Measurements from ENCODE around the gene DUSP5. TPM values are rescaled to one million over a fixed set of nuclear protein-coding genes. Genes with fewer than 3 reads are reported as not detected.
"Not testable (repeated sequence)": the region's sequence is repeated elsewhere in the genome, so short reads cannot be mapped to it uniquely, and the experiment has no call there.

The DUSP5 gene, protein sequence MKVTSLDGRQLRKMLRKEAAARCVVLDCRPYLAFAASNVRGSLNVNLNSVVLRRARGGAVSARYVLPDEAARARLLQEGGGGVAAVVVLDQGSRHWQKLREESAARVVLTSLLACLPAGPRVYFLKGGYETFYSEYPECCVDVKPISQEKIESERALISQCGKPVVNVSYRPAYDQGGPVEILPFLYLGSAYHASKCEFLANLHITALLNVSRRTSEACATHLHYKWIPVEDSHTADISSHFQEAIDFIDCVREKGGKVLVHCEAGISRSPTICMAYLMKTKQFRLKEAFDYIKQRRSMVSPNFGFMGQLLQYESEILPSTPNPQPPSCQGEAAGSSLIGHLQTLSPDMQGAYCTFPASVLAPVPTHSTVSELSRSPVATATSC
- polyA plus RNA-seq (ENCODE audit: insufficient read length in 12 of 12), result 1 to 10 TPM in 10 of 12 donors, not detected in 2; 1.8 to 9.2 (median 3.7) TPM
- long read RNA-seq, donor 1, partial matches to known transcripts, result 0 of 1 reads
- long read RNA-seq, donor 1, other reads (novel, unspliced or antisense), result 0 of 1 reads
- long read RNA-seq, donor 2, partial matches to known transcripts, result 0 of 2 reads
- long read RNA-seq, donor 2, other reads (novel, unspliced or antisense), result 0 of 2 reads
- long read RNA-seq, donor 3, result 0 reads
- long read RNA-seq, donor 4, result 0 reads
- long read RNA-seq, donor 5, result 0 reads
- long read RNA-seq, donor 6, partial matches to known transcripts, result 0 of 1 reads
- long read RNA-seq, donor 6, other reads (novel, unspliced or antisense), result 0 of 1 reads
- long read RNA-seq, donor 7, partial matches to known transcripts, result 0 of 1 reads
- long read RNA-seq, donor 7, other reads (novel, unspliced or antisense), result 0 of 1 reads
- long read RNA-seq, donor 8, partial matches to known transcripts, result 0 of 1 reads
- long read RNA-seq, donor 8, other reads (novel, unspliced or antisense), result 0 of 1 reads
- long read RNA-seq, donor 9, result 0 reads
- long read RNA-seq, donor 10, partial matches to known transcripts, result 0 of 1 reads
- long read RNA-seq, donor 10, other reads (novel, unspliced or antisense), result 0 of 1 reads
- long read RNA-seq, donor 11, result 0 reads

DNA sequence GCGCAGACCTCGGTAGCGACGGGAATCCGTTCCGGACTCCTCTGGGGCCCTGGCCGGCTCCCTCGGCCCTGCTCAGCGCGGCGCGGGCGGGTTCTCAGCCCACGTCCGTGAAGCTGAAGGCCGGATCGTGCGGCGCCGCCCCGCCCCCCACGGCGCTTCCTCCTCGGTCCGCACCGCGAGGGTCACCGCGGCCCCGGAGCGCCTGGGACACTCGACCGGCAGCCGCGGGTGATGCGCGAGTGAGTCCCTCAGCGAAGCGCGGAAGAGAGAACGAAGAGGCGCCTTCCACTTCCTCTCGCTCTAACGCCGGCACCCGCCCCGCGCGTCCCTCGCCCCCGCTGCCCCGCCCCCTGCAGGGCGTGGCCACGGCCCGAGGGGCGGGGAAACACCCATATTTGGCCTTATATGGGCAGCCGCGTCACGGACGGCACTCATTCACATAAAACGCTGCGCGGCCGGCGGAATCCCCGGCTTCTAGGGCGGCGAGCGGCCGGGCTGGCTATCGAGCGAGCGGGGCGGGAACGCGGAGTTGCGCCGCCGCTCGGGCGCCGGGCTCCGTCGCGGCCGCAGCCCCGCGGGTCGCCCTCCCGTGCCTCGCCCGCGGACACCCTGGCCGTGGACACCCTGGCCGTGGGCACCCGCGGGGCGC, at the start of gene DUSP5:
DUSP5 (plus strand) TSS at position 470 of the 649 bp plus-strand sequence. CDS start 215 bp downstream, outside the sequence.
- DNase-seq, result peak; percentile 95

DNA sequence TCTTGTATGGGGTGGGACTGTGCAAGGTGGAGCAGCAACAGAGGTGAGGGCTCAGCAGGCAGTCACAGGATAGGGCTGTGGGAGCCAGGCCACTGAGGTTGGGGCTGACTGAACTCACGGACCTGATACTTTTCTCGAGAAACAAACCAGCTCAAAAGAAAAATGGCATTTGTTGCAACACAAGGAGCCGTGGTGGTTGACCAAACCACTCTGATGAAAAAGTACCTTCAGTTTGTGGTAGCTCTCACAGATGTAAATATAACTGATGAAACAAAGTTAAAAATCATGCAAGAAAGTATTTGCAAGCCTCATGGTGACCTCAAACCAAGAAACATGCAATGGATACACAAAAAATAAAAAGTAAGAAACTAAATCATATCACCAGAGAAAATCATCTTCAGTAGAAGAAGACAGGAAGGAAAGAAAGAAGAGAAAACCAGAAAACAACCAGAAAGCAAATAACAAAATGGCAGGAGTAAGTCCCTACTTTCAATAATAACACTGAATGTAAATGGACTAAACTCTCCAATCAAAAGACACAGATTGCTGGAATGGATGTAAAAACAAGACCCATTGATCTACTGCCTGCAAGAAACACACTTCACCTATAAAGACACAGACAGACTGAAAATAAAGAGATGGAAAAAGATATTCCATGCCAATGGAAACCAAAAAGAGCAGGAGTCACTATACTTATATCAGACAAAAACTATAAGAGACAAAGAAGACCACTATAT, 48.9 kb upstream of the DUSP5 start:
- DNase-seq, result no peak

DNA sequence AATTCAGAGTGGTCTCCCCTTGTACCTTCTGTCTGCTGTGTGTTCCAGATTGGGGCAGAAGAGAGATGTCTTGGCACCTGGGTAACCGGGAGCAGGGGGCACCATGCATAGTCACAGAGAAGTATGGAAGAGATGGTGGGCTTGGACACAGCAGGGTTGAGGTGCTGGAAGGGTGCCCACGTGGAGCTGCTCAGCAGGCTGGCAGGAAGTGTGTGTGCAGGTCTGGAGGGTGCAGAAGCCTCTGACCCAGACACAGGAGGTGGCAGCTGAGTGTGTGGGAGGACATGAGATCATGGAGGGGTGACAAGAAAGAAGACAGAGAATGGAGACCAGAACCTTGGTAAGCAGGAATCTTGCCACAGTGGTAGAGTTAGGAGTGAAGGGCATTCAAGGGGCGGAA, 42.3 kb upstream of the DUSP5 start:
- no peak for DNase-seq

DNA sequence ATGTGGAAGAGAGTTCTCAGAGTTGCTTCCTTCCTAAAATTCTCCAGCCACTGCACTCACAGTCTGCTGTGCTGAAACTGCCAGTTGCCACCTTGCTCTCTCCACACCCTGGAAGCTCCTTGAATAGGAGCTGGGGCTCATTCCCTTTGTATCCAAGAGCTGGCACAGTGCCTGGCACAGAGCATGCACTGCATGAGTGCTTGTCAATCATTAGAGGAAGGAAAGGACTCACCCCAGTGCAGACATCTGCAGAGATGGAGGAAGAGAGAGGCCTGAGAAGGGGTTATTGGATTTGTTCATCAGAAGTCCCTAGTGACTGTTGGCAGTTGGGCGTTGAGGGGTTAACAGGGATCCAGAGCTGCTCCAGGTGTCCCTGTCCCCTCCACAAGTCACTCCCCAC, 41.7 kb upstream of the DUSP5 start:
- DNase-seq, result no peak

DNA sequence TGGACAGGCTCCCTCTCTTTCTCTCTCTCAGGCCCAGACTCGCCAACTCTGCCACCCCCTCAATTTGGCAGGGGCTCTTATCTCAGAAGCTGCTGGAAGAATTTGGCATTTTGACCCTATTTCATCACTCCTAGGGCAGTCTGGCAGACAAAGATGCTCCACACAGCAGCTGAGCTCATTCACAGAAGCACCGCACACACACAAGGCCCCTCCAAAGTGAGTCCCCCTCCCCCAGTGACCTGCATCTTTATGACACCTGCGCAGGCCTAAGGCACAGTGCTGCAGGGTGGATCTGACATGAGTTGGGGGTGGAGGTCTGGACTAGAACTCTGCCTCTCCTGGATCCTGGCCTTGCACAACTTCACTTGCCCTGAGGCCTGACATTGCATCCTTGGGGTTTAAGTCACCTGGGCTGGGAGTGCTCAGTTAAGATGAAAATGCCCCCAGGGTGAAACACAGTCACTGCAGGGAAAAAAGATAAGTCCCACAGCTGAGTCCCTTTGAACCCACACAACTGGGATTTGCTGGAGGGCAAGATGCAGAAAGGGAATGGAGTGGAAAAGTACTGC, 41.1 kb upstream of the DUSP5 start:
- no peak for DNase-seq

DNA sequence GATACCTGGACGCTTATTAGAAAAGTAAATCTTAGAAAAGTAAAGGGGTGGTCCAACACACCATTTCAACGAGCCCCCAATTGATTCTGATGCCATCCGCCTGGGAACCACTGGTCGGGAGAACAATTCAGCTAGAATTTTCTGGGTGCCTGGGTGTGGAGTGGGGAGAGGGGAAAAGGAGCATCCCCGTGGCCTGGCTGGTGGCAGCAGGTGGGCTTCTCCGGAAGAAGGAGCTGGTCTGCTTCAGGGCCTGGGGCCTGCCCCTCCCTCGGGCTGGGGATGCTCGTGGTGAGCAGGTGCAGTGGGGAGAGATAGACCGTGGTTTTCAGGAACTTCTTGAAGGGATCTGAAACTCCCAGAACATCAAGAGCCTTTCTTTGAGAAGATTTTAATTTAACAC, 39.9 kb upstream of the DUSP5 start:
- no peak for DNase-seq

DNA sequence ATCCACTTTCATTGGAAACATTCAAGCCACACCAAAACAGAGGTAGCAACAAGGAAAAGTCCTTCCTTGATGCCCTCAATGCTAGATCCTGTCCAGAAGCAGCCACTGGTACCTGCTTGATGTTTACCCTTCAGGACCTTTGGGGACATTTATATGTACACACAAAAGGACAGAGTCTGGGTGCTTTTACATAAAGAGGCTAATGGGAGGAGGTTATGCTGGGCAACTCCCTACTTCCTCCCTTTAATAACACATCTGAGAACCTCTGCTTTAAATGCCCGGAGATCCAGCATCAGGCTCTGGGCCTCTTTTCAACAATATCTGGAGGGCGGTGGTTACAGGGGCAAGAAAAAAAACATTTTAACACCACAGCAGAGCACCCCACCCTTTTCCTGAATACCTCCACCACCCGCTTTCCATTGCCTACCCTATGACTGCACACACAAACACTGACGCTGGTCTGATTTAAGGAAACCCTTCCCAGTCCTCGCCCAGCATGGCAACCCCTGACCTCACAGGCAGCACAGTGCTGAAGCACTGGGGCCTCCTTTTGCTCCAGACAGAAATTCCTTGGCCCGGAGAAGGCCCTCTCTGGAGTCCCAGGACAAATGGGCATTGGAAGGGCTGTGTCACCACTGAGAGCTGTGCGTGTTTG, 39.3 kb upstream of the DUSP5 start:
- DNase-seq, result no peak

DNA sequence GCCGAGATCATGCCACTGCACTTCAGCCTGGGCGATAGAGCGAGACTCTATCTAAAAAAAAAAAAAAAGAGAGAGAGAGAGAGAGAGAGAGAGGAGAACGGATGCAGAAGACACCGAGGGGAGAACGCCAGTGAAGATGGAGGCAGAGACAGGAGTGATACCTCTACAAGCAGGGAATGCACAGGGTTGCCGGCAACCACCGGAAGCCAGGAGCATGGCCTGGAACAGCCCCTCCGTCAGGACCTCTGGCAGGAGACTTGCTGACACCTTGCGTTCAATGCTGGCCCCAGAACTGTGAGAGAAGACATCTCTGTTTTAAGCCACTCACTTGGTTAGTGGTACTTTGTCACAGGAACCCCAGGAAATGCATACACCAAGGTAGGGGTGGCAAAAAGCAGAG, 38.1 kb upstream of the DUSP5 start:
- no peak for DNase-seq

DNA sequence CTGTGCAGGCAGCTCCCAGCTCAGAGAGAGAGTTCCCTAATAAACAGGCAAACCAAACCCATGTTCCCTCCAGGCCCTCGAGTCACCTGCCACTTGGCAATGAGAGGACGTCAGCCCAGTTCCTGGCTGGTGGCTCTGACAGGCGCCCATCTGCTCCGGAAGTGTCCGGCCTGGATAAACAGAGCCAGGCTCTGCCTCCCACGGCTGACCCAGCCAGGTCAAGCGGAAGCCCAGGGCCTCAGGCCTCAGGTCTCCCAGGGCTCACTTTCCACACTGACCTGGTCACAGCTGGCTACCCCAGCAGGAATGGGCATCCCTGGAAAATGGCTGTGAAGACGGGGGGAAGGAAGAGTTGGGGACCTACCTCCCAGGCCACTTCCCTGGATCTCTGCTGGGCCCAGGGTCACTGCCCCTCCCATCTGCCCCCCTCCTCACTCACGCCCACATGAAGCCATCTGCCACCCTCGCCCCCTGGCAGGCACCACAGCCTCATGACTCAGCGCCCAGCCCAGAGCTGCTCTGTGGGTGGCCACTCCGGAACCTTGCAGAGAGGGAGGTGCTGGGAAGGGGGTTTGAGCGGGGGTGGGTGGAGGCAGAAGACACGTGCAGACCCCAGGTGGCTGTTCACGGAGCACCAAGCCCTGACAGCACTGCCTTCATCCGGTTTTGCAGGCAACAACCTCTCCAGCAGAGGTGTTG, 37.4 kb upstream of the DUSP5 start:
- DNase-seq, result no peak

DNA sequence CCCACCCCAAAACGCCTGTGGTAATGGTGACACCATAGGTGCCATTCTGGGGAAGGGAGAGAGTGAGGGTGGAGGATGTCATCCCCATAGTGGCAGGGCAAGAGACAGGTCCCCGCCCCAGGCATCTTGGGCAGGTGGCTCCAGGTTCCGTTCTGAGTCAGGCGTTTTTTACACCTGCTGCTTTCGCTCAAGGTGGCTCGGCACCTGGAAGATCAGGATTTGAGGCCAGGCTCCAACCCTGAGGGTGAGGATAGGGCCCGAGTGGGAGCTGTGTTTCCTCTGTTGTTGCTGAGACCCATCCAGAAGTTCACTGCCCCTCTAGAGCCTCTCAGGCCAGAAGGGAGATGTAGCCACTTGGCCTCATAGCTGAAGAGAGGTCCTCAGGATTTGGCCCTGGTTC, 36.6 kb upstream of the DUSP5 start:
- DNase-seq, result no peak

DNA sequence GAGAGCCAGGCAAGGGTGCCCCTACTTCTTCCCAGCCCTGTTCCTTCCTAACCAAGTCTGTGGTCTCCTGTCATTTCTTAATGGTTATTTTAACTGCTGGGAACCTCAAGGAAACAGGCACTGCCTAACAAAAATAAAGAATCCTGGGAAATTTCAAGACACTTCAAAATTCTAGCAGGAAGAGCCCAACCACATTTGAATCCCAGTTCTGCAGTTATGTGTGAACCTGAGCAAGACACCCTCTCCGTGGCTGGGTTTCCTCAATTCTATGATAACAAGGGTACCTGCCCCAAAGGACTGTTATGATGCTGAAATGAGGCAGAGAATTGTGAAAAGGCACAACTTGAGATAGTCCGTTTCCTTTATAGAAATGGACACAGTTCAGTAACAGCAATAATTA, 36.2 kb upstream of the DUSP5 start:
- no peak for DNase-seq

DNA sequence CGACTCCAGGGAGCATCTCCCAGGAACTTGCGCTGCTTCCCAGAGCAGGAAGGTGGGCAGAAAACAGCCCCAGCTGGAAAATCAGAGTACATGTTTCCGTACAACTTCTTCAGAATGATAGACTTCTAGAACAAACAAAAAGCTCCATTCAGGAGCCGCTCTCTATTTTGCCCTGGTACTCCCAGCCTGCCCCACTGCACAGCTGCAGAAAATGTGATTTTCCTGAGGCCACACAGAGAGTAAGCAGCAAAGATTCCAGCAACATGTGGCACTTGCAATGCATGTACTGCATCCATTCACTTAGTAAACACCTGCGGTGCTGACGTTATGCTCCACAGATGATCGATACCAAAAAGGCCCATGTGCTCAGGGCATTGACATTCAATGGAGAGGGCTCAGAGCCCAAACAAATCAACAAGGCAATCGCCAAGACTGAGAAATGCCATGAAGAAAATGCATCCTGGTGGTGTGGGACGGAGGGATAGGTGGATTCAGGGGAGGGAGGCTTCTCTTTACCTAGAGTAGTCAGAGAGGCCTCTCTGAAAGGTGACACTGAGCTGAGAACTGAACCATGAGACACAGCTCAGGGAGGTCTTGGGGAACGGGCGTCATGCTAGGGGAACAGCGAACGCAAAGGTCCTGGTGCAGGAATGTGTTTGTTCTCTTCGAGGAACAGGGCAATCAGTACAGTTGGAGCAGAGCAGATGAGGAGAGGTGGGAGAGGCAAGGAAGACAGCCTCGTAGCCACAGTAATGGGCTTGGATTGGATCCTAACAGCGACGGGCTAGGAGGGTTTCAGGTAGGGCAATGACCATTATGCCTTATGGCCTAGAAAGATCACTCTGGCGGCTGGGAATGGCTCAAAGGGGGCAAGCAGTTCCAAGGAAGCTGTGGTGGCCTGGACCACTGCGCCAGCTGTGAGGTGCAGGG, 35.3 kb upstream of the DUSP5 start:
- DNase-seq, result no peak

DNA sequence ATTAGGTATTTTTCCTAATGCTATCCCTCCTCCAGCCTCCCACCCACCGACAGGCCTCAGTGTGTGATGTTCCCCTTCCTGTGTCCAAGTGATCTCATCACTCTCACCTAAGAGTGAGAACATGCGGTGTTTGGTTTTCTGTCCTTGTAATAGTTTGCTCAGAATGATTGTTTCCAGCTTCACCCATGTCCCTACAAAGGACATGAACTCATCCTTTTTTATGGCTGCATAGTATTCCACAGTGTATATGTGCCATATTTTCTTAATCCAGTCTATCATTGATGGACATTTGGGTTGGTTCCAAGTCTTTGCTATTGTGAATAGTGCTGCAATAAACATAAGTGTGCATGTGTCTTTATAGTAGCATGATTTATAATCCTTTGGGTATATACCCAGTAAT, 29.4 kb upstream of the DUSP5 start:
- DNase-seq, result not testable (repeated sequence)

DNA sequence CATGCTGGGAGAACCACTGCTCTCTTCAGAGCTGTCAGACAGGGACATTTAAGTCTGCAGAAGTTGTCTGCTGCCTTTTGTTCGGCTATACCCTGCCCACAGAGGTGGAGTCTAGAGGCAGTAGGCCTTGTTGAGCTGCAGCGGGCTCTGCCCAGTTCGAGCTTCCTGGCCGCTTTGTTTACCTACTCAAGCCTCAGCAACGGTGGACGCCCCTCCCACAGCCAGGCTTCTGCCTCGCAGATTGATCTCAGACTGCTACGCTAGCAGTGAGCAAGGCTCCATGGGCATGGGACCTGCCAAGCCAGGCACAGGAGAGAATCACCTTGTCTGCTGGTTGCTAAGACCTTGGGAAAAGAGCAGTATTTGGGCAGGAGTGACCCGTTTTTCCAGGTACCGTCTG, 27.2 kb upstream of the DUSP5 start:
- DNase-seq, result not testable (repeated sequence)

DNA sequence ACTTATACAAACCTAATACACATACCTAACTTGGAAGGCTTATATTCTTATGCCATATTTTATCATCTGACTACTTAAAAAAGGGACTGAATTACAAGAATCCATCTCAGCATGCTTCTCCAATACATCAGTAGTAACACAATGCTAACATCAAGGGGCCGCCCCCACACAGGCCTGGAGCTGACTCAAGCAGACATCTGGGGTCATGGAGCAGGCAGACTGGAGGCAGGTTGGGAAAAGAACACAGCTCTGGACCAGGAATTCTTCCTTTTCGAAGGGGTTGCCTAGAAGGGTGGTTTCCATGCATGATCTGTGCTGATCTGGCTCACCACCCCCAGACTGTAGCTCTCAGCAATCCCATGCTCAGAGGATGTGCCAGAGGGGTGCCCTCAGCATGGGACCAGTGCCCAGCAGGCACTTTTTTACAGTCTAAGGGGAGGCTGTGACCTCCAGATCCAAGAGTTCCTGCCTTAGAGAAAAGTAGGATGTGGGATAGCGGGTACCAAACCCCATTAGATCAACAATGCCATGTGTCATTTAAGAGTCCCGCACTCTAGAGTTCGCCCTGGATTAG, 26.1 kb upstream of the DUSP5 start:
- no peak for DNase-seq

DNA sequence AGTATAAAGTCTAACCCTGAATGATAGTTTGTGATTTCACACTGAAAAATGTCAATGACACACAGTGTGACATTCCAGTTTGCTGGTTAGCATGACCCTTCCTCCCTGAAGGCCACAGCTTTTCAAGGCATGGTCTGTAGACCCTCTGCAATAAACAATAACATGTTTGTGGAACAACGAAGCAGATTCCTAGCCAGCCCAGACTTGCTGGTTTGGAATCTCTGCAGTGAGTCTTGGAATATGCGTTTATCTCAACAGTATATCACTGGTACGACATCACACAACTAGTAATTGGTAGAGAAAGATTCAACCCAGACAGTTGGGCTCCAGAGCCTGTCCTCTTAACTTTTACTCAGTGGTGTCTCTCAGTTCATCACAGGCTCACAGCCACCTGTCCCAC, 23.7 kb upstream of the DUSP5 start:
- DNase-seq, result no peak

DNA sequence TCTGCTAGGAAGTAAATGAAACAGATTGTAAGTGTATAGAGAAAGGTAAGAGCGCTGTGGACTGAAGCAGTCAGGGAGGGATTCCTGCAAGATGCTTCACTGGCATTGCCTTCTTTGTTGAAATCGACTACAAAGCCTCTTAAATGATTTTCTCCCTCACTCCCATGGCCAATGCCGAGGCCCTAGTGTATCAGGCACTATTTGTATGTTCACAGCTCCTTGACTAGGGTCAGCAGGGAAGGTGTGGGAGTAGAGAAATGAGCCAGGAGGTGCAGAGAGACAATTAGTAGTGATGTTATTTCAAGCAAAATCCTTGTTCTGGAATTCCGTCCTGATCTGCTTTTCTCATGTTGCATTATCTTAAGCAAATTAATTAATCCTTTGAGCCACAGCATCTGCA, 22.9 kb upstream of the DUSP5 start:
- no peak for DNase-seq

All from muscle of arm (tissue), 14 donors.